PFSK-1 (cell line): Measurements from ENCODE around the gene TAP1.

Experiments used
- POLR2AphosphoS5 ChIP-seq: IDR thresholded peaks from 2 replicates; pipeline ENCODE4 v1.6.1; 2012; ENCODE audit warnings: low read depth, mild to moderate bottlenecking, control low read depth, low read length, moderate library complexity
- SIN3A ChIP-seq: IDR thresholded peaks from 2 replicates; pipeline ENCODE4 v1.6.1; 2012; ENCODE audit warnings: mild to moderate bottlenecking, low read length, moderate library complexity, borderline replicate concordance; ENCODE audit not compliant: insufficient read depth
- TAF1 ChIP-seq: IDR thresholded peaks from 2 replicates; pipeline ENCODE4 v1.6.1; 2012; ENCODE audit warnings: low read length, control low read depth, borderline replicate concordance; ENCODE audit not compliant: insufficient read depth
- TF ChIP-seq, protein P1 (sequence below), 2 experiments: IDR thresholded peaks; 2 replicates each; pipeline versions ENCODE4 v1.6.1 to v1.8.0; 2011 to 2012; ENCODE audit warnings: low read depth in 2 of 2, low read length in 2 of 2, control low read depth in 1 of 2, inconsistent platforms in 1 of 2, mild to moderate bottlenecking in 1 of 2, moderate library complexity in 1 of 2; ENCODE audit not compliant: insufficient read depth in 1 of 2

- TF ChIP-seq POLR2AphosphoS5 (no peak), SIN3A (no peak), TAF1 (no peak)
- TF ChIP-seq, protein P1, sequence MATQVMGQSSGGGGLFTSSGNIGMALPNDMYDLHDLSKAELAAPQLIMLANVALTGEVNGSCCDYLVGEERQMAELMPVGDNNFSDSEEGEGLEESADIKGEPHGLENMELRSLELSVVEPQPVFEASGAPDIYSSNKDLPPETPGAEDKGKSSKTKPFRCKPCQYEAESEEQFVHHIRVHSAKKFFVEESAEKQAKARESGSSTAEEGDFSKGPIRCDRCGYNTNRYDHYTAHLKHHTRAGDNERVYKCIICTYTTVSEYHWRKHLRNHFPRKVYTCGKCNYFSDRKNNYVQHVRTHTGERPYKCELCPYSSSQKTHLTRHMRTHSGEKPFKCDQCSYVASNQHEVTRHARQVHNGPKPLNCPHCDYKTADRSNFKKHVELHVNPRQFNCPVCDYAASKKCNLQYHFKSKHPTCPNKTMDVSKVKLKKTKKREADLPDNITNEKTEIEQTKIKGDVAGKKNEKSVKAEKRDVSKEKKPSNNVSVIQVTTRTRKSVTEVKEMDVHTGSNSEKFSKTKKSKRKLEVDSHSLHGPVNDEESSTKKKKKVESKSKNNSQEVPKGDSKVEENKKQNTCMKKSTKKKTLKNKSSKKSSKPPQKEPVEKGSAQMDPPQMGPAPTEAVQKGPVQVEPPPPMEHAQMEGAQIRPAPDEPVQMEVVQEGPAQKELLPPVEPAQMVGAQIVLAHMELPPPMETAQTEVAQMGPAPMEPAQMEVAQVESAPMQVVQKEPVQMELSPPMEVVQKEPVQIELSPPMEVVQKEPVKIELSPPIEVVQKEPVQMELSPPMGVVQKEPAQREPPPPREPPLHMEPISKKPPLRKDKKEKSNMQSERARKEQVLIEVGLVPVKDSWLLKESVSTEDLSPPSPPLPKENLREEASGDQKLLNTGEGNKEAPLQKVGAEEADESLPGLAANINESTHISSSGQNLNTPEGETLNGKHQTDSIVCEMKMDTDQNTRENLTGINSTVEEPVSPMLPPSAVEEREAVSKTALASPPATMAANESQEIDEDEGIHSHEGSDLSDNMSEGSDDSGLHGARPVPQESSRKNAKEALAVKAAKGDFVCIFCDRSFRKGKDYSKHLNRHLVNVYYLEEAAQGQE (IDR thresholded peaks at IDR 0.05; ENCODE audit: insufficient read depth in 1 of 2, low read depth in 2 of 2, low read length in 2 of 2): no peak
These were observed 30.3 kb upstream of the TAP1 start for GRCh38 chr6:32883789-32884188.
